Measurements from ENCODE around the gene MAP7D1. TPM values are rescaled to one million over a fixed set of nuclear protein-coding genes. Genes with fewer than 3 reads are reported as not detected.

MAP7D1 gene
- total and polyA plus RNA-seq, 2 donors (not counting 3 experiments of a cell fraction or from before 2014, with no cell fraction given) = 69.7 to 193 TPM

- dilution Hi-C loops (cut with MboI; ENCODE audit: extremely low pct_ligation_motif_present, low sequenced_read_pairs) (no loop called here), intact Hi-C loops (cut with micrococcal nuclease) (no loop called here)
- Histone ChIP-seq H3K27me3 (ENCODE audit: control insufficient read depth in 2 of 2, insufficient read depth in 2 of 2, low read length in 2 of 2) (no peaks in the 10 kb centered on the region), H3K27ac (ENCODE audit: insufficient read depth, low read depth, low read length) (peak overlapping the region; percentile 97), H3K9me1 (replicated peaks; ENCODE audit: control insufficient read depth, extremely low read depth, insufficient read depth, low read length) (no peaks in the 10 kb centered on the region), H2AFZ (ENCODE audit: low read depth, low read length) (no peak overlapping the region), H3K36me3 (ENCODE audit: control insufficient read depth in 2 of 2, extremely low read depth in 1 of 2, insufficient read depth in 2 of 2, low read length in 2 of 2) (peaks cover 7% of the 10 kb centered on the region in 2 experiments), H3K4me1 (ENCODE audit: control insufficient read depth, extremely low read depth, insufficient read depth, low read length) (peaks cover 47% of the 10 kb centered on the region), H3K9ac (replicated peaks; ENCODE audit: extremely low read depth, insufficient read depth, low read length) (no peak overlapping the region), H3K4me3 (replicated peaks in 1 of 3; ENCODE audit: insufficient read depth in 1 of 3, low read depth in 1 of 3, low read length in 3 of 3) (no peak overlapping the region), H3K79me2 (ENCODE audit: control insufficient read depth, insufficient read depth, low read length) (peaks cover 99% of the 10 kb centered on the region), H3K9me3 (replicated peaks; ENCODE audit: control insufficient read depth, insufficient read depth, low read length) (no peaks in the 10 kb centered on the region), H3K4me2 (ENCODE audit: insufficient read depth, low read length) (no peak overlapping the region), H4K20me1 (replicated peaks; ENCODE audit: control insufficient read depth, extremely low read depth, insufficient read depth, low read length) (peaks cover 6% of the 10 kb centered on the region)
- POLR2A ChIA-PET = no interaction called here
- DNase-seq (ENCODE audit: low read depth, low spot score) = no peak
- CTCF ChIA-PET = interaction anchor here (1.0 to 4.8 kb wide), 5 partner anchors 10 to 123 kb away, joined by 3 to 62 read pairs (median 15); partner anchors contain the start of gene TRAPPC3
- no TSS peak for BruUV-seq (replicated peaks)
- no peak for FAIRE-seq
- TF ChIP-seq EZH2 (IDR thresholded peaks at IDR 0.05; ENCODE audit: borderline replicate concordance, low read depth, low read length, severe bottlenecking) (no peak), MYC (IDR thresholded peaks at IDR 0.05; ENCODE audit: low read depth, low read length) (no peak), MAX (IDR thresholded peaks at IDR 0.05; ENCODE audit: insufficient read depth, insufficient read length) (no peak), JUN (IDR thresholded peaks at IDR 0.05; ENCODE audit: borderline replicate concordance, insufficient read depth, insufficient read length, low read depth) (no peak), POLR2AphosphoS5 (IDR thresholded peaks at IDR 0.05; ENCODE audit: insufficient read depth, low read depth, low read length) (no peak), GATA2 (IDR thresholded peaks at IDR 0.05; ENCODE audit: insufficient read depth, insufficient read length, low read depth, low read length) (no peak), POLR2A (IDR thresholded peaks at IDR 0.05; ENCODE audit: low read depth, low read length) (no peak), FOS (IDR thresholded peaks at IDR 0.05; ENCODE audit: borderline replicate concordance, insufficient read depth, low read length) (no peak)
- TF ChIP-seq, protein P1, sequence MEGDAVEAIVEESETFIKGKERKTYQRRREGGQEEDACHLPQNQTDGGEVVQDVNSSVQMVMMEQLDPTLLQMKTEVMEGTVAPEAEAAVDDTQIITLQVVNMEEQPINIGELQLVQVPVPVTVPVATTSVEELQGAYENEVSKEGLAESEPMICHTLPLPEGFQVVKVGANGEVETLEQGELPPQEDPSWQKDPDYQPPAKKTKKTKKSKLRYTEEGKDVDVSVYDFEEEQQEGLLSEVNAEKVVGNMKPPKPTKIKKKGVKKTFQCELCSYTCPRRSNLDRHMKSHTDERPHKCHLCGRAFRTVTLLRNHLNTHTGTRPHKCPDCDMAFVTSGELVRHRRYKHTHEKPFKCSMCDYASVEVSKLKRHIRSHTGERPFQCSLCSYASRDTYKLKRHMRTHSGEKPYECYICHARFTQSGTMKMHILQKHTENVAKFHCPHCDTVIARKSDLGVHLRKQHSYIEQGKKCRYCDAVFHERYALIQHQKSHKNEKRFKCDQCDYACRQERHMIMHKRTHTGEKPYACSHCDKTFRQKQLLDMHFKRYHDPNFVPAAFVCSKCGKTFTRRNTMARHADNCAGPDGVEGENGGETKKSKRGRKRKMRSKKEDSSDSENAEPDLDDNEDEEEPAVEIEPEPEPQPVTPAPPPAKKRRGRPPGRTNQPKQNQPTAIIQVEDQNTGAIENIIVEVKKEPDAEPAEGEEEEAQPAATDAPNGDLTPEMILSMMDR (IDR thresholded peaks at IDR 0.05; ENCODE audit: extremely low read depth in 1 of 2, insufficient read depth in 1 of 2, low read depth in 1 of 2, low read length in 2 of 2) = no peak
Observed at GRCh38 chr1:36162680-36163239, 6.8 kb downstream of the MAP7D1 start.
